SU-DHL-6 (cell line): ENCODE data around the gene EIF4E1B.

ENCODE experiments used
- H2AFZ ChIP-seq: fragments of 200-600 bp; sonication (generic); 2 replicates; pipeline ENCODE4 v1.6.1; 2014; ENCODE audit warnings: low read depth, mild to moderate bottlenecking, moderate library complexity, mixed read lengths, antibody characterized with exemption, low read length; ENCODE audit not compliant: severe bottlenecking
- H3F3A ChIP-seq: fragments of 200-600 bp; shearing (Covaris generic); 2 replicates; pipeline ENCODE4 v1.6.0; 2016; ENCODE audit warnings: antibody characterized with exemption, mild to moderate bottlenecking; ENCODE audit not compliant: insufficient read depth
- H3K27ac ChIP-seq: fragments of 200-600 bp; sonication (generic); 2 replicates; pipeline ENCODE4 v1.5.1; 2016; ENCODE audit warnings: low read depth, mild to moderate bottlenecking, low read length, moderate library complexity, mixed read lengths
- H3K27me3 ChIP-seq: fragments of 200-600 bp; sonication (generic), shearing (Covaris generic); 2 replicates; pipeline ENCODE4 v1.6.0; 2014; ENCODE audit warnings: mild to moderate bottlenecking, low read length
- H3K36me3 ChIP-seq: fragments of 200-600 bp; sonication (generic); 2 replicates; pipeline ENCODE4 v1.6.1; 2014; ENCODE audit warnings: mild to moderate bottlenecking, low read length, mixed read lengths
- H3K4me2 ChIP-seq: fragments of 300-600, 200-600 bp; shearing (Covaris generic), sonication (generic); 2 replicates; pipeline ENCODE4 v1.6.0; 2014; ENCODE audit warnings: low read length, low read depth, mild to moderate bottlenecking; ENCODE audit not compliant: poor library complexity, severe bottlenecking
- H3K4me3 ChIP-seq: fragments of 200-600 bp; sonication (generic); 2 replicates; pipeline ENCODE4 v1.5.1; 2014; ENCODE audit warnings: antibody characterized with exemption, low read length, mild to moderate bottlenecking, mixed read lengths; ENCODE audit not compliant: insufficient read depth, poor library complexity, severe bottlenecking
- H3K79me2 ChIP-seq: fragments of 200-600 bp; sonication (generic); 2 replicates; pipeline ENCODE4 v1.6.1; 2014; ENCODE audit warnings: mild to moderate bottlenecking, low read length, moderate library complexity; ENCODE audit not compliant: insufficient read depth
- H3K9ac ChIP-seq: fragments of 200-600 bp; sonication (generic); 2 replicates; pipeline ENCODE4 v1.7.0; 2014; ENCODE audit warnings: mild to moderate bottlenecking, low read length
- H3K9me2 ChIP-seq: fragments of 200-600 bp; sonication (generic); replicated peaks from 2 replicates; pipeline ENCODE4 v1.6.1; 2014; ENCODE audit warnings: low read length; ENCODE audit not compliant: insufficient read depth
- H3K9me3 ChIP-seq: fragments of 200-600 bp; sonication (generic); 2 replicates; pipeline ENCODE4 v1.6.1; 2014; ENCODE audit warnings: low read length, mixed read lengths; ENCODE audit not compliant: insufficient read depth
- H4K20me1 ChIP-seq: fragments of 200-600 bp; sonication (generic); 2 replicates; pipeline ENCODE4 v1.6.1; 2014; ENCODE audit warnings: low read depth, mild to moderate bottlenecking, antibody characterized with exemption, low read length, moderate library complexity, mixed read lengths
- EZH2phosphoT487 ChIP-seq: fragments of 200-600 bp; sonication (generic), shearing (Covaris generic); conservative IDR thresholded peaks from 2 replicates; pipeline ENCODE4 v1.6.1; 2018; ENCODE audit warnings: mild to moderate bottlenecking, antibody characterized with exemption, low read length, moderate library complexity, mixed read lengths
- TF ChIP-seq, protein P1 (sequence below): fragments of 200-600 bp; sonication (generic); IDR thresholded peaks from one replicate; pipeline ENCODE4 v1.5.1; 2017; ENCODE audit warnings: antibody characterized with exemption, mild to moderate bottlenecking, low read length, moderate library complexity; ENCODE audit not compliant: insufficient read depth, poor library complexity, severe bottlenecking

Gene EIF4E1B

DNA sequence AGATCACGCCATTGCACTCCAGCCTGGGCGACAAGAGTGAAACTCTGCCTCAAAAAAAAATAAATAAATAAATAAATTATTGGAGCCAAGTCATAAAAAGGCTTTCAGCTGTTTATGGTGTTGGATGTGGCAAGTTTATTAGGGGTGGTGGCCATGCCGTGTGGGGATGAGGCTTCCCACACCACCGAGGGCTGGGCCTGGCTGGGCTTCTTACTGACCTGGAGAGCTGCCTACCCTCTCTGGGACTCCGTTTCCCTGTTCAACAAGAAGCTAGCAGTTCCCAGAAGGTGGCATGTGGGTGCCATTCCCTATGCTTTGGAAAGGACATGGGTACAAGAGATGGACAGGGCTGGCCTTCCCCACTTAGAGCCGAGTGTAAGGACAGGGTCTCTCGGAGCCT lies 43.1 kb upstream of the EIF4E1B start:
- Histone ChIP-seq H4K20me1 (no peaks in the 10 kb centered on the region), H3K9ac (no peak overlapping the region), H3K4me2 (no peak overlapping the region)

DNA sequence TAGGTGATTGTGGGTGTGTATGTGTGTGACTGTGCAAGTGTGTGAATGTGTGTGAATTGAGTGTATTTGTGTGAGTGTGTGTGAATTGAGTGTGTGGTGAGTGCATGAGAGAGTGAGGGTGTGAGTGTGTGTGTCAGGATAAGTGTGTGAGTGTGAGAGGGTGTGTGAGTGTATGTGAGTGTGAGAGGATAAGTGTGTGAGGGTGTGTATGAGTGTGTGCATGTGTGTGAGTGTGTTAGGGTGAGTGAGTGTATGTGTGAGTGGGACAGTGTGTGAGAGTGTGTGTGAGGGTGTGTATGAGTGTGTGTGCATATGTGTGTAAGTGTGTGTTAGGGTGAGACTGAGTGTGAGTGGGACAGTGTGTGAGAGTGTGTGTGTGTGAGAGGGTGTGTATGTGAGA lies 42.2 kb upstream of the EIF4E1B start:
- no peaks in the 10 kb centered on the region for H3K36me3 ChIP-seq
- H3K4me2 ChIP-seq = no peak overlapping the region
- no peaks in the 10 kb centered on the region for H3F3A ChIP-seq
- H3K79me2 ChIP-seq = no peaks in the 10 kb centered on the region
- peaks cover 16% of the 10 kb centered on the region for H3K9me3 ChIP-seq
- TF ChIP-seq, protein P1, sequence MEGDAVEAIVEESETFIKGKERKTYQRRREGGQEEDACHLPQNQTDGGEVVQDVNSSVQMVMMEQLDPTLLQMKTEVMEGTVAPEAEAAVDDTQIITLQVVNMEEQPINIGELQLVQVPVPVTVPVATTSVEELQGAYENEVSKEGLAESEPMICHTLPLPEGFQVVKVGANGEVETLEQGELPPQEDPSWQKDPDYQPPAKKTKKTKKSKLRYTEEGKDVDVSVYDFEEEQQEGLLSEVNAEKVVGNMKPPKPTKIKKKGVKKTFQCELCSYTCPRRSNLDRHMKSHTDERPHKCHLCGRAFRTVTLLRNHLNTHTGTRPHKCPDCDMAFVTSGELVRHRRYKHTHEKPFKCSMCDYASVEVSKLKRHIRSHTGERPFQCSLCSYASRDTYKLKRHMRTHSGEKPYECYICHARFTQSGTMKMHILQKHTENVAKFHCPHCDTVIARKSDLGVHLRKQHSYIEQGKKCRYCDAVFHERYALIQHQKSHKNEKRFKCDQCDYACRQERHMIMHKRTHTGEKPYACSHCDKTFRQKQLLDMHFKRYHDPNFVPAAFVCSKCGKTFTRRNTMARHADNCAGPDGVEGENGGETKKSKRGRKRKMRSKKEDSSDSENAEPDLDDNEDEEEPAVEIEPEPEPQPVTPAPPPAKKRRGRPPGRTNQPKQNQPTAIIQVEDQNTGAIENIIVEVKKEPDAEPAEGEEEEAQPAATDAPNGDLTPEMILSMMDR = no peak
- TF ChIP-seq EZH2phosphoT487 = no peak
- H3K4me3 ChIP-seq = no peak overlapping the region
- no peak overlapping the region for H2AFZ ChIP-seq
- no peak overlapping the region for H3K27ac ChIP-seq
- H4K20me1 ChIP-seq = no peaks in the 10 kb centered on the region
- H3K27me3 ChIP-seq = no peaks in the 10 kb centered on the region
- no peaks in the 10 kb centered on the region for H3K9me2 ChIP-seq
- no peak overlapping the region for H3K9ac ChIP-seq

More for the DNA sequence above, 43.1 kb upstream of the EIF4E1B start:
- Histone ChIP-seq H3K4me3 (no peak overlapping the region), H3K9me2 (no peaks in the 10 kb centered on the region), H3K36me3 (no peaks in the 10 kb centered on the region), H3K27me3 (no peaks in the 10 kb centered on the region), H2AFZ (no peak overlapping the region), H3F3A (no peaks in the 10 kb centered on the region), H3K79me2 (no peaks in the 10 kb centered on the region), H3K27ac (no peak overlapping the region), H3K9me3 (peaks cover 16% of the 10 kb centered on the region)
- no peak for TF ChIP-seq EZH2phosphoT487
- TF ChIP-seq, protein P1 = no peak

DNA sequence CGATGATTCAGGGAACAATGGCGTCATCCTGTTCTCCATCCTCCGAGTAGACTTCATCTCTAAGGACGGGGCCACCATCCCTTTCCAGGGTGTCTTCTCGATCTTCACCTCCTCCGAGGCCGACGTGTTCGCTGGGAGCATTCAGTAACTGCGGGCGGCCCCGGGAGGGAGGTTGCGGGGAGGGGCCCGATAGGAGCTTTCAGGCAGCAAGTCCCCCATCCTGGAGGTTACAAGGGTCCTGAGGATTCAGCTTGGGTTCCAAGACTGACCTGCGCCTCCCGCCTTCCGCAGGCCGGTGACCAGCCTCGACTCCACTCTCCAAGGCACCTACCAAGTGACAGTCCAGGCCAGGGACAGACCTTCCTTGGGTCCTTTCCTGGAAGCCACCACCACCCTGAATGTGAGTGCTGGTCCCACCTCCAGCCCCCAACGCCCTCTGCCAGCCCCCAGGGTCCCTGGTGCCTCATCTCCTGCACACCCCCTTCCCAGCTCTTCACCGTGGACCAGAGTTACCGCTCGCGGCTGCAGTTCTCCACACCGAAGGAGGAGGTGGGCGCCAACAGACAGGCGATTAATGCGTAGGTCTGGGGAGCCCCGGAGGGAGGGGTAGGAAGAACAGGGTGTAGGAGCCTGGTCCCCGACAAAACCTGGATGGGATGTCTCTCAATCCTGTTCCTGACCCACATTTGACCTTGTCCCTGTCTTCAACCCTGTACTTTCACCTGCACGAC lies 41.3 kb upstream of the EIF4E1B start:
- Histone ChIP-seq H3K27ac (no peak overlapping the region), H3K4me3 (no peak overlapping the region), H3K36me3 (no peaks in the 10 kb centered on the region), H3K9me3 (peaks cover 16% of the 10 kb centered on the region), H3K27me3 (no peaks in the 10 kb centered on the region), H4K20me1 (no peaks in the 10 kb centered on the region), H3K9me2 (no peaks in the 10 kb centered on the region), H3K9ac (no peak overlapping the region), H2AFZ (no peak overlapping the region), H3K79me2 (no peaks in the 10 kb centered on the region), H3F3A (no peaks in the 10 kb centered on the region), H3K4me2 (no peak overlapping the region)
- no peak for TF ChIP-seq EZH2phosphoT487
- TF ChIP-seq, protein P1 = no peak
